Measurements from ENCODE around the gene ADAMTS18.
"Not testable (repeated sequence)": the region's sequence is repeated elsewhere in the genome, so short reads cannot be mapped to it uniquely, and the experiment has no call there.

The ADAMTS18 gene

DNA sequence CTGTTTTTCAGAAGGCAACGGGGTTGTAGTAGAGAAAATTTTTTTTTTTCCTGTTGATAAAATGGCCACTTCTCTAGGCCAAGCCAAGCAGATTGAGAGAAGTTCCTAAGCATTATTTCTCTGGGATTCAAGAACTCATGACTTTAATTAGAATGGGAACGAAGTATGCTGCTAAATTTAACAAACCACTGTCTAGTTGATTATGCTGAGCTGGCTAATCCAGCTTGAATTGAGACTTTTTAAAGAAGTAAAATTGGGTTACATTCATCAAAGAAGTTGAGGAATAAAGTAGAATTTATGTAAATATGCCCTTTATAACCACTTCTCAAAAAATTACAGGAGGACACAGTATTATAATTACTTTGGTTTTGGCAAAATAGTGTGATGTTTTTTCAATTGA, 152.5 kb downstream of the ADAMTS18 start:
- DNase-seq (ENCODE audit: low read depth in 2 of 2) = no peak

DNA sequence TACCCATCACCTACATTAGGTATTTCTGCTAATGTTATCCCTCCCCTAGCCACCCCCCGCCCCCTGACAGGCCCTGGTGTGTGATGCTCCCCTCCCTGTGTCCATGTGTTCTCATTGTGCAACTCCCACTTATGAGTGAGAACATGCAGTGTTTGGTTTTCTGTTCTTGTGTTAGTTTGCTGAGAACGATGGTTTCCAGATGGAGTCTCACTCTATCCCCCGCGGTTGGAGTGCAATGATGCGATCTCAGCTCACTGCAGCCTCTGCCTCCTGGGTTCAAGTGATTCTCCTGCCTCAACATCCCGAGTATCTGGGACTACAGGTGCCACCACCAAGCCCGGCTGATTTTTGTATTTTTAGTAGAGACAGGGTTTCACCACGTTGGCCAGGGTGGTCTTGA, 155.5 kb downstream of the ADAMTS18 start:
- DNase-seq (ENCODE audit: low read depth in 2 of 2) = not testable (repeated sequence)

DNA sequence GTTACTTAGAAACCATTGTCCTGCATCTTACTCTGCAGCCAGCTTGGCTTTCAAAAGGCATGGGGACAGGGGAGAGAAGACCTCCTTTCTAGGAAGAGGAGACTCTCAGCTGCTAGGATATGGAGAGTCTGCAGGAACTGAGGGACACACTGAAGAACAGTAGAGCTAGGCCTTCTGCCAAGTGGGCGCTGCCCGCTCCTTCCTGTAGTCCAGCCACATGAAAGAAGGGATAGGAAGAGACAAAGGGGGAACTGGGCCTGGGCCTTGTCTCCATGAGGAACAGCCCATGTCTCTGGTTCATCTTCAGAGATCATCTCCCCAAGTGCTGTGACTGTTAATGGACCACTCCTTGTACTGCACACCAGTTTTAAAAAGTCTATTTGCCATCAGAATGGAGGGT, 157.3 kb downstream of the ADAMTS18 start:
- no peak for DNase-seq (ENCODE audit: low read depth in 2 of 2)

DNA sequence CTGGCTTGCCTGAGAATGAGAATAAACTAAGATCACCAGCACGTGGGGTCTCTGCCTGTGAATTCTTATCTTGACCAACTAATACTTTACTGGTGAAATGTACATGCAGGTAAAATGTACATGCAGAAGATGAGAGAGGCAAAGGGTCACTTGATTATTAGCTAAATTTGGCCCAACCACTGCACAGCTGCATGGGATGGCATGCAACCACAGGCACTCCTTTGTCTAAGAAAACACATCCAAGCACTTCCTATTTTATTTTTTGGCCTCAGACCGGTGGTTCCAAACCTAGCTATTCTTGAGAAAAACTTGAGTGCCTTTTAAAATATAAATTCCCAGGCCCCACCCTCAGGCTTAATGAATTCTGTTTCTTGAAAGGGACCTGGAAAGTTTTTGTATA, 157.7 kb downstream of the ADAMTS18 start:
- no peak for DNase-seq (ENCODE audit: low read depth in 2 of 2)

DNA sequence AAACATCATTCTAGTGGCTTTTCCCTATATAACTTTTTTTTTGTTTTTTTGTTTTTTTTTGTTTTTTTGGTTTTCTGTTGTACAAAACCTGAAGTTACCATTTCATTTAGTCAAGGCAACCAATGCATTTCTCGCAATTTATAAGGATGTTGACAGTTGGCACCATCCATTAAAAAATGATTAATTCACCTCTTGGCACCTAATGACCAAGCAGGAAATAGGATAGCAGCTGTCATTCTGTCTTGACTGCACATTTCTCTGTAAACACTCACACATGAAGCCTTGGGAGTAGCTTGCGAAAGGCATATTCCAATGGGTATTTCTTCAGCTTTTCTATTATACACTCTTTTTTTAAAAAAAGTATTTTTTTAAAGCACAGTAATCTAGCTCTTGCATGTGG, 158.2 kb downstream of the ADAMTS18 start:
- no peak for DNase-seq (ENCODE audit: low read depth in 2 of 2)

DNA sequence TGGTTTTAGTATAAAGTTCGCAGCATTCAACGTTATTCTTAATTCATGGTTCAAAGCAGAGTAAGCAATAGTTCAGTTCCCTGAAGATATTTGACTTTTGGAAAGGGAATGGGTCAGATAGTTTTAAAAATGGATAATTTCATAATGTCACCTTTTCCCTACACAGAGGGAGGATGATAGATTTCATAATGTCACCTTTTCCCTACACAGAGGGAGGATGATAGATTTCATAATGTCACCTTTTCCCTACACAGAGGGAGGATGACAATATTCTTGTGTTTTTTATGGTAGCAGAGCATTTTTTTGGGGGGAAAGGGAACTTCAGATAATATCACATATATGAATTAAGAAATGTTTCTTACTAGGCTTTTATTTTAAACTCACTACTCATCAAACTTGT, 159.5 kb downstream of the ADAMTS18 start:
- DNase-seq (ENCODE audit: low read depth in 2 of 2) = not testable (repeated sequence)

DNA sequence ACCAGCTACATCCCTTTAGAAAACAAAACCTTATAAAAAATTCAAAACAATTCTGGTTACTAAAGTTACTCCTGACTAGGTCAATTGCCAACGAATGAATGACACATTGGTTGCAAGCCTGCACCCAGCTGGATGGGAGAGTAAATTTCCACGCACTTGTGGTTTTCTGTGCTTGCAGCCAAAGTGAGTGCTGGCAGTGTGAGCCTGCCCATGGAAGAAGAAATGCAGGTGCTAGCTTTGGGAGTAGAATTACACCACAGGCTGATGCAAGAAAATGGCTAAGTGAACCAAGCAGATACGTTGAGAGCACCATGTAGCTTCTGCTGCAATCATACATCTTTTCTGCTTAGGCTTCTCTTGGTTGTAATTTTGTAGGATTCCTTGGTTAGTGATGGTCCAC, 161.0 kb downstream of the ADAMTS18 start:
- DNase-seq (ENCODE audit: low read depth in 2 of 2) = no peak

DNA sequence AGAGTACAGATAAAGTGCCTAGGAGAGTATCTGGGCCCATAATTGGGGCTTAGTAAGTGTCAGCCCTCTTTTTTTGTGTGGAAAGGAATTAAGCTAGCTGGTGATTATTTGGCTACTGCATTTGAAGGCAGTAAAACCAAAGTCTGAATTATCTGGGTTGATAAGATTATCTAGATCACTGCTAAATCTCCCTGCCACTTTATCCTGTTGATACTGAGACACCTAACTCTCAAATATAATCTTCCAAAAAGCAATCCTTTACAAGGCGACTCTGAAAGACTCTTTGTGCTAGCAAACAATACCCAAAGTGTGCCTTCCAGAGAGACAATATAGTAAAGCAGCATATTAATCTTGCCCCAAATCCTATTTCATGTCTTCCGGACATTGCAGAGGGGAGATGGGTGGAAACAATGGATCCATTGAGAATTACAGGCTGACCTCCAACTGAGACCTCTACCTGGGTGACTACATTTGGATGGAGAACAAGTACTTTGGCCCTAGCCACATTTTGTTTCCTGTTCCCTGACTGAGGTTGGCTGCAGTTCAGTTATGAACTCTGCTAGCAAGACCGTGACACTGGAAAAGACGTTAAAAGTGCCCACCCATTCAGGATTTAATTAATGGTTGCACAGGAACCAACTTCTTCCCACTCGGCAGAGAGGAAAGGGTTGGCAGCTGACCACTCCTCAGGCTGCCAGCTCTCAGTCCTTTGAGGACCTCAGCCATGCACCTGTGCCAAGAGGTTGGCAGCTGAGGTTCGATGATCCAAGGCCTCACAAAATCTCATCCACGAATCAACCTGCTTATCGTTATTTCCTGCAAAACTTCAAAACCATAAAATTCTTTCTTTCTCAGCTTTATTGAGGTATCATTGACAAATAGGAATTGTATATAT, 163.1 kb downstream of the ADAMTS18 start:
- no peak for DNase-seq (ENCODE audit: low read depth in 2 of 2)

DNA sequence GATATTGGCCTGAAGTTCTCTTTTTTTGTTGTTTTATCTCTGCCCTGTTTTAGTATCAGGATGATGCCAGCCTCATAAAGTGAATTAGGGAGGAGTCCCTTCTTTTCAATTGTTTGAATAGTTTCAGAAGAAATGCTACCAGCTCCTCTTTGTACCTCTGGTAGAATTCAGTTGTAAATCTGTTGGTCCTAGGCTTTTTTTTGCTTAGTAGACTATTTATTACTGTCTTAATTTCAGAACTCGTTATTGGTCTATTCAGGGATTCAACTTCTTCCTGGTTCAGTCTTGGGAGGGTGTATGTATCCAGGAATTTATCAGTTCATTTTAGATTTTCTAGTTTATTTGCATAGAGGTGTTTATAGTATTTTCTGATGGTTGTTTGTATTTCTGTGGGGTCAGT, 168.6 kb downstream of the ADAMTS18 start:
- DNase-seq (ENCODE audit: low read depth in 2 of 2) = not testable (repeated sequence)

DNA sequence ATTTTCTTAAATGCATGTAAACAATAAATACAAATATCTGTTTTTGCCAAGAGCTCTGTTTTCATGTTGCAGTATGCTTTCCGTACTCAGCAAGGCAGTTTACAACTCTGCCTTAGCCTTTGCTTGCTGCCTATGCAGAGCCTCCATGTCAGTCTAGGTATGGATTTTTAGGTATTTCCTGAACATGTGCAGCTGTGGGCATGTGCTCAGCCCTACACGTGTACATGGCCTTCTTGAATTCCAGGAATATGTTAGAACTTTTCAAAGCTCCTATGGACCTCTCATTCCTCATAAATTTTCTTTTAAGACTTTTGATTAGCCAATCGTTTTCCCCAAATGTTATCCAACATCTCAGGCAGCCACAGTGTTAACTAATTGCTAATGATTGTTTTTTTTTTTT, 171.9 kb downstream of the ADAMTS18 start:
- DNase-seq (ENCODE audit: low read depth in 2 of 2) = no peak

DNA sequence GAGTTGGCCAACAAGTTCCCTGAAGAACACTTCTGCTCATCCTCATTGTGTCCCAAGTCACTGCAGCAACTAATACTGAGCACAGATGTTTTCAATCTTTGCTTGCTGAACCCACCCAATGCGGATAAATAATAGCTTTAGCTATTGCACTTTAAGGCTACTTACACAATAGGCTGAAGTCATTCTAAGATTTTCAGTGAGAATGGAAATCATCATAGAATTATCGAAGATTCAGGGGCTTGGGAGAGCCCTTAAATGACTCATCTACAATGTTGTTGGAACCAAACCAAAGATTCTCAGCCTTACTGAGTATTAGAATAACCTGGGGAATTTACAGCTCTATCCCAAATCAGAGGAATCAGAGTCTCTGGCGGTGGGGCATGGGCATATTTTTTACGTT, 184.4 kb downstream of the ADAMTS18 start:
- DNase-seq (ENCODE audit: low read depth in 2 of 2) = peak; percentile 30 to 33

DNA sequence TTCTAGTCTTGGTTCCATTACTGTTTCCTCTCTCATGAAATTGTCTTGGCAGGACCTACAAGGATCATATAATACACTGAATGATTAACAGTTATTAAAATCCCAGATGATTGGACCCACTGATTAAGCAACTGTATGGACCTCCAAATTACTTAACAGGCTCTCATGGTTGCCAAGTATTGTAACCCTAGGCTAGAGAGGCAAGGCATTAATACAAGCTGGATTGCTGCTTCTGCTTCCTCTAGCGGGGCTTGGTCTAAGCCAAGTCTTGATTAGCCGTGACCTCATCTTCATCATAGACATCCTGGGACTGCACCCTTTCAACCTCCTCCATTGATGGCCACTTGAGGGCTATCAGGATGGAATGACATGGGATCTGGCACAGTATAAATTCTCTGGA, 188.7 kb downstream of the ADAMTS18 start:
- DNase-seq (ENCODE audit: low read depth in 2 of 2) = no peak

DNA sequence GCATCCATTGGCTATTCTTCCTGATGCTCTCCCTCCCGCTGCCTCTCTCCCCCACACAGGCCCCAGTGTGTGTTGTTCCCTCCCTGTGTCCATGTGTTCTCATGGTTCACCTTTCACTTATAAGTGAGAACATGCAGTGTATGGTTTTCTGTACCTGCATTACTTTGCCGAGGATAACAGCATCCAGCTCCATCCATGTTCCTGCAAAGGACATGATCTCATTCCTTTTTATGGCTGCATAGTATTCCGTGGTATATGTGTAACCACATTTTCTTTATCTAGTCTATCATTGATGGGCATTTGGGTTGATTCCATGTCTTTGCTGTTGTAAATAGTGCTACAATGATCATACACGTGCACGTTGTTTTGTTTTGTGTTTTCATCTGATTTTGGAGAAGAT, 192.4 kb downstream of the ADAMTS18 start:
- not testable (repeated sequence) for DNase-seq (ENCODE audit: low read depth in 2 of 2)

DNA sequence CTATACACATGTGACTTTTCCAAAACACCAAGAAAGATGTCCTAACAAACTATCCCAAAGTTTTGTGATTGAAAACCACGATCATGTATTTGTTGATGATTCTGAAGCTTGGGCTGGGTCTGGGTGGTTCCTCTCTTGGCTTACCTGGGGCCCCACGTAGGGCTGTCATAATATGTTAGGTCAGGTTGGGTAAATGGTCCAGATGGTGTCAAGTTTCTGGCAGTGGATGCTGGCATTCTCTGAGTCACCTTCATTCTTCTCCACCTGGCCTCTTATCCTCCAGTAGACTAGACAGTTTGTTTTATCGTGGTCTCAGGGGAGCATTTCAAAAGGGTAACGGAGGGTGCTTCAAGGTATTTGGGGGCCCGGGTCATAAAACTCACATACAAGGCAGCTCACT, 196.2 kb downstream of the ADAMTS18 start:
- DNase-seq (ENCODE audit: low read depth in 2 of 2) = no peak

DNA sequence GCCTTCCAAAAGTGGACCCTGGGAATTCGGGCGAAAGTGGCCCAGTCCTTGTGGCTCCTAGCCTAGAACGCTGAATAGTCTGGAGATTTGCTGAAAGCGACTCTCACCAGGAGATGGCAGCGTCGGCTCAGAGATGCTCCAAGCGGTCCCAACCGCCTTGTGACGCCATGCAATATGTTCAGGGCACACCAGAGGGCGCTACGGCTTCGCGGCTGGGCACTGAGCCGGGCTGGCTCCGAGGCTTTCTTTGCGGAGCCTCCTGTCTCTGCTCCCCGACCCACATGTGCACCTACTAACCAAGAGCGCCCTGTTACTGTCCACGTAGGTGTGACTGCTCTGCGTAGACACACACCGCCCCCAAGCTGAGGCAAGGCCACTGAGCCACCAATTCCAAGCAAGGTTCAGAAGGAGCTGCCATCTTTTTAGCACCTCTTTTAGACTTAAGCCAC, 198.7 kb downstream of the ADAMTS18 start:
- peak; percentile 26 to 29 for DNase-seq (ENCODE audit: low read depth in 2 of 2)

DNA sequence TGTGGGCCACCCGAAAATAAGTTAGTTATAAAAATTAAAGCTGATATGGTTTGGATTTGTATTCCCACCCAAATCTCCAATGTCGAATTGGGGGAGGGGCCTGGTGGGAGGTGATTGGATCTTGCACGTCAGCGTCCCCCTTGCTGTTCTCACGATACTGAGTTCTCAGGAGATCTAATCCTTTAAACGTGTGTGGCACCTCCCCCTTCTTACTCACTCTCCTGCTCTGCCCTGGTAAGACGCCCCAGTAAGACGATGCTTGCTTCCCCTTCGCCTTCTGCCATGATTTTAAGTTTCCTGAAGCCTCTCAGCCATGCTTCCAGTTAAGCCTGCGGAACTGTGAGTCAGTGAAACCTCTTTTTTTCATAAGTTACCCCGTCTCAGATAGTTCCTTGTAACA, 200.2 kb downstream of the ADAMTS18 start:
- no peak for DNase-seq (ENCODE audit: low read depth in 2 of 2)

DNA sequence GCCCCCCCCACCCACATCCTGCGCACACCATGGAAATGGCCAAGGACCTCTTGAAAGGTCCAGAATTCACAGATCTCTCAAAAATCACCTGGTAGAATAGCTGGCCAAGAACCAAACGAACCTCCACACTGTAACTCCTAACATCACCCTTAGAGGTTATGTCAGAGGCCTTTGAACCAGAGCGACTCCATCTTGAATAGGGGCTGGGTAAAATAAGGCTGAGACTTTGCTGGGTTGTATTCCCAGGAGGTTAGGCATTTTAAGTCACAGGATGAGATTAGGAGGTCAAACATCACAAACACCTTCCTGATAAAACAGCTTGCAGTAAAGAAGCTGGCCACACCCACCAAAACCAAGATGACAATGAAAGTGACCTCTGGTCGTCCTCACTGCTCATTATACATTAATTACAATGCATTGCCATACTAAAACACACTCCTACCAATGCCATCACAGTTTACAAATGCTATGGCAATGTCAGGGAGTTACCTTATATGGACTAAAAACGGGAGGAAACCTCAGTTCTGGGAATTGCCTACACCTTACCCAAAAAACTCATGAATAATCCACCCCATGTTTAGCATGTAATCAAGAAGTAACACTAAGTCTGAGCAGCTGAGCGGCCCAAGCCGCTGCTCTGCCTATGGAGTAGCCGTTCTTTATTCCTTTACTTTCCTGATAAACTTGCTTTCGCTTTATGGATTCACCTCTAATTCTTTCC, 200.9 kb downstream of the ADAMTS18 start:
- no peak for DNase-seq (ENCODE audit: low read depth in 2 of 2)

Measured in fibroblast of skin of left biceps (primary cell).